Spleen (tissue), 11 donors: ENCODE results near the gene ACTMAP. TPM values are rescaled to one million over a fixed set of nuclear protein-coding genes. Genes with fewer than 3 reads are reported as not detected.

ENCODE experiments used
- DNase-seq: peaks from one replicate; pipeline ENCODE4 v3.0.0-alpha.2; 2020
- H3K27ac ChIP-seq, 8 donors: fragments of 200-600 bp; sonication (generic) in 7 of 8; 1 replicate in 4 of 8; 2 replicates in 4 of 8; pipeline versions ENCODE4 v1.5.0 to v1.8.0; 2016 to 2021; ENCODE audit warnings: inconsistent platforms in 4 of 8, mild to moderate bottlenecking in 4 of 8, moderate library complexity in 1 of 8
- H3K27me3 ChIP-seq, 7 donors: fragments of 200-600 bp; sonication (generic) in 6 of 7; replicated peaks in 1 of 7; 1 replicate in 4 of 7; 2 replicates in 3 of 7; pipeline versions ENCODE4 v1.5.0 to v1.8.0; 2016 to 2021; ENCODE audit warnings: inconsistent platforms in 3 of 7, mild to moderate bottlenecking in 1 of 7
- H3K36me3 ChIP-seq, 6 donors: fragments of 200-600 bp; sonication (generic) in 5 of 6; 1 replicate in 4 of 6; 2 replicates in 2 of 6; pipeline versions ENCODE4 v1.5.0 to v1.8.0; 2016 to 2021; ENCODE audit warnings: inconsistent platforms in 2 of 6
- H3K4me1 ChIP-seq, 6 donors: fragments of 200-600 bp; sonication (generic) in 5 of 6; 1 replicate in 3 of 6; 2 replicates in 3 of 6; pipeline versions ENCODE4 v1.5.0 to v1.8.0; 2016 to 2021; ENCODE audit warnings: inconsistent platforms in 3 of 6
- H3K4me3 ChIP-seq, 8 donors: fragments of 200-600 bp; sonication (generic) in 7 of 8; 1 replicate in 4 of 8; 2 replicates in 4 of 8; pipeline versions ENCODE4 v1.5.0 to v1.8.0; 2016 to 2021; ENCODE audit warnings: inconsistent platforms in 4 of 8, mild to moderate bottlenecking in 4 of 8, moderate library complexity in 2 of 8
- H3K9me3 ChIP-seq, 8 donors: fragments of 200-600 bp; sonication (generic) in 7 of 8; 1 replicate in 4 of 8; 2 replicates in 4 of 8; pipeline versions ENCODE4 v1.5.0 to v1.8.0; 2016 to 2021; ENCODE audit warnings: inconsistent platforms in 4 of 8
- POLR2A ChIP-seq, 3 donors: fragments of 450-650 bp; IDR thresholded peaks; one replicate each; pipeline ENCODE4 v1.5.1; 2017; ENCODE audit warnings: antibody characterized with exemption in 3 of 3, mild to moderate bottlenecking in 1 of 3
- POLR2AphosphoS5 ChIP-seq, 3 donors: sonication (generic); formaldehyde crosslinking; IDR thresholded peaks; one replicate each; pipeline ENCODE4 v1.5.1; 2017; ENCODE audit warnings: antibody characterized with exemption in 3 of 3
- WGBS, 5 donors: extraction: QIAGEN DNeasy Blood & Tissue Kit in 3 of 5; methylation state at CpG; one replicate each; pipeline versions ENCODE4 v1.1.5 to v1.1.7; 2013 to 2018; 5-methylcytosine and 5-hydroxymethylcytosine counted together
- intact Hi-C: fragments of 100-400 bp; cut with DNase I; formaldehyde crosslinking; loops from one replicate; pipeline ENCODE4 v1.15.0; 2023; ENCODE audit warnings: low total_unique reads
- polyA plus RNA-seq, 3 donors: library from polyadenylated mRNA; stranded (reverse); fragments of 200-250 nt; gene quantifications; one replicate each; pipeline ENCODE4 v1.2.1, GENCODE V29; 2013
- total RNA-seq, 7 donors: library from RNA; depleted of rRNA in 3 of 7; stranded (reverse); fragments of >200 nt in 3 of 7; fragmentation: NEBNext Ultra II Directional in 4 of 7; extraction: Animal tissue kit (Norgen Biotek cat#: 25700) in 4 of 7; gene quantifications; one replicate each; pipeline versions ENCODE4 v1.1.0 to v1.2.1, GENCODE V29; 2016 to 2021
- TF ChIP-seq, protein P1 (sequence below), 11 experiments: fragments of 200-600 bp in 7 of 11; fragments of 450-650 bp in 4 of 11; sonication (generic) in 4 of 11; IDR thresholded peaks in 8 of 11; conservative IDR thresholded peaks in 3 of 11; 1 replicate in 7 of 11; 2 replicates in 4 of 11; pipeline versions ENCODE4 v1.4.0 to v1.8.0; 2016 to 2021; ENCODE audit warnings: antibody characterized with exemption in 11 of 11, inconsistent platforms in 4 of 11, mild to moderate bottlenecking in 1 of 11
- donor health status: healthy with polysubstance abuse.
- donor health status: DM: no; HTN: no; CAD: no; lungs with moderate emphysema.
- donor health status: DM: no; HTN: no; CAD: no.
- donor health status: Bipolar disorder and iron deficiency.
- donor health status: healthy.
- donor health status: DM: no; HTN: no; CAD: no.
- donor health status: DM: yes; HTN: yes; CAD: no.

Gene ACTMAP
- total and polyA plus RNA-seq, 10 donors, result 5.2 to 16.2 (median 8.3) TPM

DNA sequence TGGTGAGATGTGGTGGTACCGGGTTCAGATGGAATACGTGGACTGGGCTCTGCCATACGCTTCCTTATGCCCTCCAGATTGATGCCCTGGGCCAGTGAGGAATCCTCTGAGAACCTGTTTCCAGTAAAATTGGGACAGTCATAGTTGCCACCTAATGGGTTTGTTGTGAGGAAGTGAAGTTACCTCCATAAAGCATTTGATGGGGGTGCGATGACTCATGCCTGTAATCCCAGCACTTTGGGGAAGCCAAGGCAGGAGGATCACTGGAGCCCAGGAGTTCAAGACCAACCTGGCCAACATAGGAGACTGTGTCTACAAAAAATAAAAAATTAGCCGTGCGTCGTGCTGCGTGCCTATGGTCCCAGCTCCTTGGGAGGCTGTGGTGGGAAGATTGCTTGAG lies 5.5 kb upstream of the ACTMAP start:
- 87 to 97% (median 94%) methylated on average over 8 of the region's 8 CpGs for WGBS, 5 donors
- intact Hi-C loops, result loop anchor here (10.0 kb wide), 1 partner anchor 49 kb away; no protein-coding TSS in a partner anchor
- Histone ChIP-seq H3K4me3 (peak overlapping the region in 1 of 8 donors; percentile 93), H3K36me3 (peaks cover 0 to 69% (median 45%) of the 10 kb centered on the region in 6 donors), H3K27ac (peak overlapping the region in 6 of 8 donors; percentile 43 to 97 (median 80)), H3K4me1 (peaks cover 47 to 94% (median 64%) of the 10 kb centered on the region in 6 donors), H3K9me3 (no peaks in the 10 kb centered on the region), H3K27me3 (no peaks in the 10 kb centered on the region)
- no peak for DNase-seq
- TF ChIP-seq POLR2A (IDR thresholded peaks at IDR 0.05) (no peak), POLR2AphosphoS5 (IDR thresholded peaks at IDR 0.05) (no peak)
- TF ChIP-seq, protein P1, sequence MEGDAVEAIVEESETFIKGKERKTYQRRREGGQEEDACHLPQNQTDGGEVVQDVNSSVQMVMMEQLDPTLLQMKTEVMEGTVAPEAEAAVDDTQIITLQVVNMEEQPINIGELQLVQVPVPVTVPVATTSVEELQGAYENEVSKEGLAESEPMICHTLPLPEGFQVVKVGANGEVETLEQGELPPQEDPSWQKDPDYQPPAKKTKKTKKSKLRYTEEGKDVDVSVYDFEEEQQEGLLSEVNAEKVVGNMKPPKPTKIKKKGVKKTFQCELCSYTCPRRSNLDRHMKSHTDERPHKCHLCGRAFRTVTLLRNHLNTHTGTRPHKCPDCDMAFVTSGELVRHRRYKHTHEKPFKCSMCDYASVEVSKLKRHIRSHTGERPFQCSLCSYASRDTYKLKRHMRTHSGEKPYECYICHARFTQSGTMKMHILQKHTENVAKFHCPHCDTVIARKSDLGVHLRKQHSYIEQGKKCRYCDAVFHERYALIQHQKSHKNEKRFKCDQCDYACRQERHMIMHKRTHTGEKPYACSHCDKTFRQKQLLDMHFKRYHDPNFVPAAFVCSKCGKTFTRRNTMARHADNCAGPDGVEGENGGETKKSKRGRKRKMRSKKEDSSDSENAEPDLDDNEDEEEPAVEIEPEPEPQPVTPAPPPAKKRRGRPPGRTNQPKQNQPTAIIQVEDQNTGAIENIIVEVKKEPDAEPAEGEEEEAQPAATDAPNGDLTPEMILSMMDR (IDR thresholded peaks at IDR 0.05 in 8 of 11, conservative IDR thresholded peaks at IDR 0.05 in 3 of 11), result no peak

GRCh38 chr19:40755248-40755624 lies 5.0 kb upstream of the ACTMAP start:
- intact Hi-C loops, result loop anchor here (10.0 kb wide), 1 partner anchor 50 kb away; no protein-coding TSS in a partner anchor
- Histone ChIP-seq H3K36me3 (peaks cover 0 to 64% (median 40%) of the 10 kb centered on the region in 6 donors), H3K9me3 (no peaks in the 10 kb centered on the region), H3K27ac (peak overlapping the region in 7 of 8 donors; percentile 58 to 97 (median 82)), H3K4me3 (peak overlapping the region in 5 of 8 donors; percentile 14 to 93 (median 22)), H3K4me1 (peaks cover 47 to 89% (median 61%) of the 10 kb centered on the region in 6 donors), H3K27me3 (no peaks in the 10 kb centered on the region)
- no peak for TF ChIP-seq POLR2A (IDR thresholded peaks at IDR 0.05)
- TF ChIP-seq POLR2AphosphoS5 (IDR thresholded peaks at IDR 0.05), result no peak
- WGBS, 5 donors, result 62 to 84% (median 67%) methylated on average over 3 of the region's 3 CpGs
- DNase-seq, result no peak

GRCh38 chr19:40754611-40755247 lies 4.5 kb upstream of the ACTMAP start:
- Histone ChIP-seq H3K9me3 (no peaks in the 10 kb centered on the region), H3K27me3 (no peaks in the 10 kb centered on the region), H3K4me3 (peak overlapping the region in 7 of 8 donors; percentile 0 to 93 (median 21)), H3K36me3 (peaks cover 0 to 59% (median 35%) of the 10 kb centered on the region in 6 donors), H3K27ac (peak overlapping the region; percentile 58 to 97 (median 80)), H3K4me1 (peaks cover 47 to 88% (median 62%) of the 10 kb centered on the region in 6 donors)
- 39 to 61% (median 57%) methylated on average over 9 of the region's 9 CpGs for WGBS, 5 donors
- no peak for DNase-seq
- TF ChIP-seq POLR2A (IDR thresholded peaks at IDR 0.05), result no peak
- TF ChIP-seq POLR2AphosphoS5 (IDR thresholded peaks at IDR 0.05), result peak in 1 of 3 donors; percentile 8
- intact Hi-C loops, result loop anchor here (10.0 kb wide), 1 partner anchor 50 kb away; no protein-coding TSS in a partner anchor

- peaks cover 52 to 88% (median 72%) of the 10 kb centered on the region in 6 donors for H3K4me1 ChIP-seq
- no peaks in the 10 kb centered on the region for H3K27me3 ChIP-seq
- DNase-seq, result no peak
- intact Hi-C loops, result loop anchor here (10.0 kb wide), 1 partner anchor 52 kb away; no protein-coding TSS in a partner anchor
- H3K36me3 ChIP-seq, result peaks cover 0 to 35% (median 11%) of the 10 kb centered on the region in 6 donors
- WGBS, 5 donors, result 38 to 60% (median 42%) methylated on average over 12 of the region's 12 CpGs
- TF ChIP-seq, protein P1 (IDR thresholded peaks at IDR 0.05 in 8 of 11, conservative IDR thresholded peaks at IDR 0.05 in 3 of 11), result no peak
- TF ChIP-seq POLR2A (IDR thresholded peaks at IDR 0.05) (no peak), POLR2AphosphoS5 (IDR thresholded peaks at IDR 0.05) (no peak)
- H3K9me3 ChIP-seq, result no peaks in the 10 kb centered on the region
- peak overlapping the region; percentile 60 to 93 (median 74) for H3K4me3 ChIP-seq
- peak overlapping the region; percentile 90 to 97 (median 96) for H3K27ac ChIP-seq
These were observed 2.0 kb upstream of the ACTMAP start for GRCh38 chr19:40752257-40752781.
